GM12873 (cell line): ENCODE results near the gene SLC25A51.

Source experiments
- CTCF ChIP-seq: IDR thresholded peaks from 2 replicates; pipeline ENCODE4 v1.5.1; 2012; ENCODE audit warnings: low read depth, mild to moderate bottlenecking, moderate library complexity, low read length, control low read depth; ENCODE audit not compliant: insufficient read depth; ENCODE audit errors: missing control alignments

Gene SLC25A51

GRCh38 chr9:37921546-37922300, 17.8 kb upstream of the SLC25A51 start:
- no peak for TF ChIP-seq CTCF

GRCh38 chr9:37921168-37921510, 17.2 kb upstream of the SLC25A51 start:
- no peak for TF ChIP-seq CTCF

- no peak for TF ChIP-seq CTCF
These were observed 16.7 kb upstream of the SLC25A51 start for GRCh38 chr9:37920471-37921167.

- TF ChIP-seq CTCF: no peak
These were observed 16.0 kb upstream of the SLC25A51 start for GRCh38 chr9:37919956-37920335.

GRCh38 chr9:37919246-37919955, 15.5 kb upstream of the SLC25A51 start:
- no peak for TF ChIP-seq CTCF

- TF ChIP-seq CTCF: no peak
These were observed 14.8 kb upstream of the SLC25A51 start for GRCh38 chr9:37918665-37919170.

- no peak for TF ChIP-seq CTCF
These were observed 14.1 kb upstream of the SLC25A51 start for GRCh38 chr9:37917801-37918664.
